AG09319 (cell line): ENCODE data around the gene MRFAP1.

Experiments
- DNase-seq: peaks from one replicate; pipeline ENCODE4 v3.0.0-alpha.2; 2010; ENCODE audit warnings: low read depth; ENCODE audit errors: extremely low read depth
- TF ChIP-seq, protein P1 (sequence below): IDR thresholded peaks from 2 replicates; pipeline ENCODE4 v1.5.1; 2011; ENCODE audit warnings: low read depth, mild to moderate bottlenecking, inconsistent platforms, low read length, moderate library complexity

Gene MRFAP1

DNA sequence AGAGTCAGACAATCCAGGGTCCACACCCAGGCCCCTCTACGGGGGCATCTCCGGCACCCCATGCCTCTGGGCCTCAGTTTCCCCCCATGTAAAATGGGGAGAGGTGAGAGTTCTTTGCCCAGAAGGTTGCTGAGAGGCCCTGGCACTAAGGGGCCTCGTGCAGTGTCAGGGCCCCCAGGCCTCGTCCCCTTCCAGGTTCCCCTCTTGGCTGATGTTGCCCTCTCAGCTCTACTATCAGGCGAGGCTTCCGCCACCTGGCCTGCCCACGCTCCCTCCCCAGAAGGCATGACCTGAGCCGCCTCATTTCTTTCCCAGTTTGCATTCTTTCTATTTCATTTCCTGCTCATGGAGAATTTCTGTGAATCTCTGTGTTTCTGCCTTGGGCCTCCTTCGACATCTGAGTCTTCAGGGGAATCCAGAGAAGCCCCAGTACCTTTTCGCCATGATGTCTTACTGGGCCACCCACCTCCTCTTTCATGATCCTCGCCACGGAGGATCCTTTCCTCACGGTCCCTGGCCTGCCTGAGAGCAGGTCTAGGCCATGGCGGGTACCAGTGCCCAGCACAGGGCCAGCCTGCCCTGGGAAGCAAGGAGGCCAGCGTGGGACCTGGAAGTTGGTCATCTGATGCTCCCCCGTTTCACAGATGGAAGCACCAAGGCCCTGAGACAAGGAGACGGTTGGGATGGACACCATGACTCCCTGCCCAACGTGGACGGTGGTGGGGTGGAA is 21.9 kb upstream of the MRFAP1 start:
- DNase-seq: no peak
- TF ChIP-seq, protein P1, sequence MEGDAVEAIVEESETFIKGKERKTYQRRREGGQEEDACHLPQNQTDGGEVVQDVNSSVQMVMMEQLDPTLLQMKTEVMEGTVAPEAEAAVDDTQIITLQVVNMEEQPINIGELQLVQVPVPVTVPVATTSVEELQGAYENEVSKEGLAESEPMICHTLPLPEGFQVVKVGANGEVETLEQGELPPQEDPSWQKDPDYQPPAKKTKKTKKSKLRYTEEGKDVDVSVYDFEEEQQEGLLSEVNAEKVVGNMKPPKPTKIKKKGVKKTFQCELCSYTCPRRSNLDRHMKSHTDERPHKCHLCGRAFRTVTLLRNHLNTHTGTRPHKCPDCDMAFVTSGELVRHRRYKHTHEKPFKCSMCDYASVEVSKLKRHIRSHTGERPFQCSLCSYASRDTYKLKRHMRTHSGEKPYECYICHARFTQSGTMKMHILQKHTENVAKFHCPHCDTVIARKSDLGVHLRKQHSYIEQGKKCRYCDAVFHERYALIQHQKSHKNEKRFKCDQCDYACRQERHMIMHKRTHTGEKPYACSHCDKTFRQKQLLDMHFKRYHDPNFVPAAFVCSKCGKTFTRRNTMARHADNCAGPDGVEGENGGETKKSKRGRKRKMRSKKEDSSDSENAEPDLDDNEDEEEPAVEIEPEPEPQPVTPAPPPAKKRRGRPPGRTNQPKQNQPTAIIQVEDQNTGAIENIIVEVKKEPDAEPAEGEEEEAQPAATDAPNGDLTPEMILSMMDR: no peak

DNA sequence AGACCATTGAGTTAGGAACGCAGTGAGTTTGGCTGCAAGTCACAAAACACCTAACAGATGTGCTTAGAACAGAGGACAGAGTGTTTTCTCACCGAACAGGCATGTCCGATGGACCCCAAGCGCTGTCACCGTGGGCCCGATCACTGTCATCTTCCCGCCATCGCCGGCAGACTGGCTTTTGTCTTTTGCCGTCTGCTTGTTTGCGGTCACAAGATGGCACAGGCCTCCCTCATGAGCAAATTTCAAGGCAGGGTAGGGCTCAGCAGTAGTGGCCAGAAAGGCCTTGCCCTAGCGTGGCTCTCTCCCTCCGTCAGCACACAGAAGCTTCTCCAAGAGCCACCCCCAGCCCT is 21.4 kb upstream of the MRFAP1 start:
- no peak for DNase-seq
- TF ChIP-seq, protein P1: no peak

DNA sequence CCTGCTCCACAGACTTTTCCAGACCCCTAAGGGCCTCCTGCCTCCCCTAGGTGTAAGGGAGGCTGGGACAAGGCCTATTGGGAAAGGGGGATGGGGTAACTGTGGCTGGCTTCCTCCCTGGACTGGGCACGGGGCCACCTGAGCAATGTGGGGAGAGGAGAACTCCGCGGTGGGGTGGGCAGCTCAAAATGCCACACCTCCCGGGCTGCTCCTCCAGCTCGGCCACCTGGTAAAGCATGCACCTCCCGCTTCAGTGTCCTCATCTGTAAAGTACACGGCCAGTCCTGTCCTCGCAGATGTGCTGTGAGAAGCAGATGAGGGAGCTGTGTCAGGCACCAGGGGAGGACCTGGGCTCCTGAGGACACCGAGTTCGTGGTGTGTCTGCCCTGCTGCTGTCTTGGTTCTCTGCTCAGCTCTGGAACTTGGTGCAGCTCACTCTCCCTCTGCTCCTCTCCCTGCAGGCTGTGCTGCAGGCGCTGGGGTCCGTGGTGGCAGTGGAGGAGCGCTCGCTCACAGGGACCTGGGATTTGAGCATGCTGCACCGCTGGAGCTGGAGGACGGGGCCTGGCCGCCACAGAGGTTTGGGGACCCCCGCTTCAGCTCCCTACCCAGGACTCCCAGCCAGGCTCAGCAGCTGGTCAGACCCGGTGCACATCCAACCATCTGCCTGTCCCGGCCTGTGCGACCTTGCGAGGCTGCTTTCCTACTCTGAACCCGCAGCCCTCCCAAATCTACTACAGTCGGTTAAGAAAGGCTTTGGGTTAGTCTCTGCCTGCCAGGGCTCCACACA is 20.8 kb upstream of the MRFAP1 start:
- TF ChIP-seq, protein P1: no peak
- no peak for DNase-seq

DNA sequence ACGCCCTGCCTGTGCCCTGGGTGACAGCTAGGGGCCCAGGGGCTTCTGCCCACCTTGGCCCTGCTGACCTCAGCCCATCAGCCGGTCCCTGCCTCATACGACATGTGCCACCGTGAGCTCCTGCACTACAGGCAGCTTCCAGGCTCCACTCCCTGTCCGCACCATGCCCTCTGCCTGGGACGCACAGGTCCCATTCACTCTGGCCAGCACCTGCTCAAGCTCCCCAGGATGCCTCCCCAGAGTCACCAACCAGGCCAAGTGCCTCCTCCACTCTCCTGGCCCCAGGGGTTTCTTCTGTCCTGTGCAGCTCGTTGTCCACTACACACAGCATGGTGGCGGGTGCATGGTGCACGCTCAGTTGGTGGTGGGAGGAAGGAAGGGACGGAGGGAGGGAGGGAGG is 20.2 kb upstream of the MRFAP1 start:
- no peak for DNase-seq
- TF ChIP-seq, protein P1: no peak

DNA sequence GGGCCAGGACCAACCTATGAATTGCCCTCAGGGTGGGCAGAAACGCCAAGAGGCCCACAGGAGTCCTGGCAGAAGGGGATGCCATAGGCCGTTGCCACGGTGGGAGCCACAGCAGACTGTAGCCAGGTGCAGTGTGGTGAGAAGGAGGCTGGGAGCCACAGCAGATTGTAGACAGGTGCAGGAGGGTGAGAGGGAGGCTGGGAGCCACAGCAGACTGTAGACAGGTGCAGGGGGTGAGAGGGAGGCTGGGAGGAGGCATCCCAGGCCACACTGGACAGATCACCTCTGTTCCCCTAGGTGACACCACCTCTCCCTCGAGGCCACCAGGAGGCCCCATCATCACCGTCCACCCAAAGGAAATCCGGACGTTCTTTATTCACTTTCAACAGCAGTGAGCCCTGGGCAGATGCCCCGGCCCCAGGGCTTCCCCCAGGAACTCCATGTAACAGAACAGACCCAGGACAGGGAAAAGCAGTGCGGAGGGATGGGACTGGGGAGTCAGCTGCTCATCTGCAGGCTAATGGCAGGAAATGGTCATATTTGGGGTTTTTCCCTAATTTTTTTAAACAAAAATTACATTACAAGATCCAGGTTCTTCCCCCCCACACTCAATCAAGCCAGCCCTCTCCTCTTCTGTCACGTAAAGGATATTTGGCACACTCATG is 19.5 kb upstream of the MRFAP1 start:
- TF ChIP-seq, protein P1: no peak
- DNase-seq: no peak

DNA sequence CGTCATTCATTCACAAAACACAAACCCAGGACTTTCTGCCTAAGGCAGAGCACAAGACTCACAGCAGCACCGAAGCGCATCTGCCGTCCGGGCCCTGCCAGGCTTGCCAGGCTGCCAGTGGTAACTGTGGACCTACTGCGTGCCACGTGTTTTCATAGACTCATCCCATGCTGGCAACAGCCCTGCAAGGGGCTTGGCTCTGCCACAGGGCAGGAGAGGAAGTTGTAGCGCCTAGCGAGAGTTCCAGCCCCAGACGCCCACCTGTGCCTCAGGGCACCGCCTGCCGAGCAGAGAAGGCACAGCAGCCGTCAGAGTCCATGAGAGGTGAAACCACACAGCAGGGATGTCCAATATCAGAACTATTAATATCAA is 18.9 kb upstream of the MRFAP1 start:
- DNase-seq: no peak
- TF ChIP-seq, protein P1: no peak

DNA sequence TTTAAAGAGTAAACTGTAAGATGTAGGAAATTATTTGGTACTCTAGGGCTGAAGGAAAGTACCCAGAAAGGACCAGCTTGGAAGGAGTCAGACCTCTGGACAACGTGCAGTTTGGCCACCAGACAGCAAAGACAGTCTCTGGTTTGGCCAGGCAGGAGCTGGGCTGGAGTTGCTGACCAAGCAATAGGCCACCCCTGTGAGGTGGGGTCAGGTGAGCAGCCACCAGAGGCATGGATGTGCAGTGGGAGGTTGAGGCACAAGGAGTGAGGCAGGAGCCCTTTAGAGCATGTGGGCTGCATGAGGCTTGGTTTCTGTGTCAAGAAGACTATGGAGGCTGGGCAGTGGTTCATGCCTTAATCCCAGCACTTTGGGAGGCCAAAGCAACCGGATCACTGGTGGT is 17.7 kb upstream of the MRFAP1 start:
- DNase-seq: no peak
- TF ChIP-seq, protein P1: no peak
